A673 (cell line): Measurements from ENCODE around the gene RNF157. TPM values are rescaled to one million over a fixed set of nuclear protein-coding genes. Genes with fewer than 3 reads are reported as not detected.

ENCODE experiments used
- BruUV-seq: library from RNA; stranded (reverse); fragments of 400-500 nt; replicated peaks from 2 replicates; lab custom pipeline; 2021; lab: Mats Ljungman, UMichigan
- CTCF ChIA-PET: fragments of 300-600 bp; sonication (Branson Sonifier 250); formaldehyde crosslinking; loops from one replicate; lab custom pipeline; 2022; ENCODE audit warnings: antibody characterized with exemption; lab: Charles Lee
- POLR2A ChIA-PET: fragments of 300-600 bp; sonication (Branson Sonifier 250); formaldehyde crosslinking; loops from one replicate; lab custom pipeline; 2022; ENCODE audit warnings: antibody characterized with exemption; ENCODE audit not compliant: low non-redundant PET; lab: Charles Lee
- DNase-seq: peaks from one replicate; pipeline ENCODE4 v3.0.0-alpha.2; 2015; ENCODE audit warnings: low spot score
- H3K27ac ChIP-seq: fragments of 200-600 bp; sonication (generic); 2 replicates; pipeline ENCODE4 v1.5.1; 2016; ENCODE audit warnings: mixed run types, low read depth, mild to moderate bottlenecking, mixed read lengths, antibody characterized with exemption, low read length; ENCODE audit not compliant: poor library complexity, severe bottlenecking
- H3K27me3 ChIP-seq: fragments of 200-600 bp; sonication (generic); replicated peaks from 2 replicates; pipeline ENCODE4 v1.6.1; 2017; ENCODE audit warnings: mixed run types, low read depth, mild to moderate bottlenecking, mixed read lengths, antibody characterized with exemption, low read length; ENCODE audit not compliant: insufficient read depth, poor library complexity
- H3K36me3 ChIP-seq: fragments of 200-600 bp; sonication (generic); 2 replicates; pipeline ENCODE4 v1.6.1; 2016; ENCODE audit warnings: mixed run types, mild to moderate bottlenecking, mixed read lengths, antibody characterized with exemption, low read length; ENCODE audit not compliant: insufficient read depth, poor library complexity, severe bottlenecking
- H3K4me1 ChIP-seq: fragments of 200-600 bp; sonication (generic); 2 replicates; pipeline ENCODE4 v1.6.1; 2017; ENCODE audit warnings: mixed run types, mild to moderate bottlenecking, mixed read lengths, antibody characterized with exemption, low read length; ENCODE audit not compliant: insufficient read depth, poor library complexity, severe bottlenecking
- H3K4me3 ChIP-seq: fragments of 200-600 bp; sonication (generic); 2 replicates; pipeline ENCODE4 v1.5.1; 2016; ENCODE audit warnings: low read depth, mixed run types, mild to moderate bottlenecking, mixed read lengths, low read length; ENCODE audit not compliant: poor library complexity, severe bottlenecking
- H3K9me3 ChIP-seq: fragments of 200-600 bp; sonication (generic); 2 replicates; pipeline ENCODE4 v1.6.1; 2016; ENCODE audit warnings: mixed run types, low read depth, mild to moderate bottlenecking, mixed read lengths, antibody characterized with exemption, low read length; ENCODE audit not compliant: poor library complexity, severe bottlenecking
- EZH2 ChIP-seq: fragments of 200-600 bp; sonication (generic); IDR thresholded peaks from 2 replicates; pipeline ENCODE4 v1.6.1; 2017; ENCODE audit warnings: borderline replicate concordance, low read depth, mild to moderate bottlenecking, mixed read lengths, antibody characterized with exemption, low read length; ENCODE audit not compliant: poor library complexity, severe bottlenecking
- intact Hi-C: fragments of 100-400 bp; cut with micrococcal nuclease; formaldehyde crosslinking; loops from one replicate; pipeline ENCODE4 v1.10.0; 2022; ENCODE audit not compliant: unreplicated experiment
- total RNA-seq: library from RNA; stranded (reverse); gene quantifications from 2 replicates; pipeline ENCODE4 v1.2.3, GENCODE V29; 2021
- TF ChIP-seq, protein P1 (sequence below): fragments of 300-800, 200-600 bp; sonication (generic); conservative IDR thresholded peaks from 2 replicates; pipeline ENCODE4 v1.5.1; 2017; ENCODE audit warnings: low read depth, mild to moderate bottlenecking, antibody characterized with exemption, low read length, moderate library complexity, mixed read lengths

Gene RNF157
- total RNA-seq, 1 experiment from 2014 or later, result 0.56 TPM

DNA sequence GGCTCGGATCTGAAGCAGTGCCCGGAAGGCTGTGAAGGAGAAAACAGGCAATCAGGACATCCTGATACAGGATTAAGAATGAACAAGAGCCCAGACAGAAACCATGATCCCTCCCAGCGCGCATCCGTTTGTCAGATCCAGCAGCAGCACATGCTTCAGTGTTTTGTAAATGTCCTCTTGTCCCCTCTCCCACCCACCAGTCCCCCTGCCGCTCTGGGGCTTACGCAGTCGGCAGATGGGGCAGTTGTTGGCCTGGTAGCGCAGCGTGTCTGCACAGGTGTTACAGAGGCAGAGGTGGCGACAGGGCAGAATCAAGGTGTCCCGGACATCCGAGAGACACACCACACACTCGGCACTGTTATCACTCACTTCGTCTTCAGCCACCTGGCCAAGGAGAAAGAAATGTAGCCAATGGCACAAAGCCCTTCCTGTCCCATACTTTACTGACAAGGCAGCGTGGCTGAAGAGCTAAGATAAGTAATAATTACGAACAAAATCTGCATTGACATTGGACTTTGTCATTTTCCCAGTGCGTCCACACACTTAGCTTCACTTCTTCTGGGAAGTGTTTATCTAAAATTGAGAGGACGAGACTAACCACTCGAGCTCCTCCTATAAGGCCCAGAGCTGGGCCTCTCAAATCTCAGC, 78.5 kb downstream of the RNF157 start:
- Histone ChIP-seq H3K4me1 (no peaks in the 10 kb centered on the region), H3K4me3 (no peak overlapping the region), H3K36me3 (no peaks in the 10 kb centered on the region), H3K9me3 (no peaks in the 10 kb centered on the region), H3K27ac (no peak overlapping the region), H3K27me3 (no peaks in the 10 kb centered on the region)
- intact Hi-C loops, result no loop called here
- DNase-seq, result no peak
- TF ChIP-seq, protein P1, sequence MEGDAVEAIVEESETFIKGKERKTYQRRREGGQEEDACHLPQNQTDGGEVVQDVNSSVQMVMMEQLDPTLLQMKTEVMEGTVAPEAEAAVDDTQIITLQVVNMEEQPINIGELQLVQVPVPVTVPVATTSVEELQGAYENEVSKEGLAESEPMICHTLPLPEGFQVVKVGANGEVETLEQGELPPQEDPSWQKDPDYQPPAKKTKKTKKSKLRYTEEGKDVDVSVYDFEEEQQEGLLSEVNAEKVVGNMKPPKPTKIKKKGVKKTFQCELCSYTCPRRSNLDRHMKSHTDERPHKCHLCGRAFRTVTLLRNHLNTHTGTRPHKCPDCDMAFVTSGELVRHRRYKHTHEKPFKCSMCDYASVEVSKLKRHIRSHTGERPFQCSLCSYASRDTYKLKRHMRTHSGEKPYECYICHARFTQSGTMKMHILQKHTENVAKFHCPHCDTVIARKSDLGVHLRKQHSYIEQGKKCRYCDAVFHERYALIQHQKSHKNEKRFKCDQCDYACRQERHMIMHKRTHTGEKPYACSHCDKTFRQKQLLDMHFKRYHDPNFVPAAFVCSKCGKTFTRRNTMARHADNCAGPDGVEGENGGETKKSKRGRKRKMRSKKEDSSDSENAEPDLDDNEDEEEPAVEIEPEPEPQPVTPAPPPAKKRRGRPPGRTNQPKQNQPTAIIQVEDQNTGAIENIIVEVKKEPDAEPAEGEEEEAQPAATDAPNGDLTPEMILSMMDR, result no peak
- no peak for TF ChIP-seq EZH2
- no TSS peak for BruUV-seq
- ChIA-PET POLR2A (no interaction called here), CTCF (no interaction called here)

DNA sequence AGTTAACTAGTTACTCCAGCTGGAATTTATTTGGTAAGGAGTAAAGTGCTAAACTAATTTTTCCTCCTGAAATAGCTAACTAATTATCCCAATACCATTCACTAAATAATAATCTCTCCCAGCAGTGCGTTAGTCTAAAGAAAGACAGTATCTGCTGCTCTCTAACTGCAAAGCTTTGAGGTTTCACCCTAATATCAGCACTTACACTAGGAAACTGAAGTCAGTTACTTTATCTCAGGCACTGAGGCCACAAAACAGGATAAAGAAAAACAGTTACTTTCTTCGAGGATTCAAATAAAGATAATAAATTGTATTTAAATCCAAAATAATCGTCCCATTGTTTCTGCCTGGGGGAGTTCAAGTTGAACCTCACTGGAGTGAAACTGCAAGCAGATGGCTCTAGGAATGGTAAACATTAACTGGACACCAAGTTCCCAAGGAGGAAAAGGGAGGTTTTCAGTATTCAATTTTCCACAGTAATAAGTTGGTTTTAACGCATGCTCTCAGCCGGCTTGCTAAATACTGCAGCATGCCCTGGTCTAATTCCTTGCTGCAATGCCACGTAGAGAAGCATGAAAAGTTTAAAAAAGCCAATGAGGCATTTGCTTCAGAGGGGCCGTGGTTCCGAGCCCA, 79.3 kb downstream of the RNF157 start:
- Histone ChIP-seq H3K27me3 (no peaks in the 10 kb centered on the region), H3K9me3 (no peaks in the 10 kb centered on the region), H3K4me1 (no peaks in the 10 kb centered on the region), H3K36me3 (no peaks in the 10 kb centered on the region), H3K4me3 (no peak overlapping the region), H3K27ac (no peak overlapping the region)
- ChIA-PET CTCF (no interaction called here), POLR2A (interaction anchor here (0.7 kb wide), 1 partner anchor 24 kb away, joined by 3 read pairs; no protein-coding TSS in a partner anchor)
- no TSS peak for BruUV-seq
- intact Hi-C loops, result no loop called here
- DNase-seq, result no peak
- TF ChIP-seq, protein P1, result no peak
- no peak for TF ChIP-seq EZH2

DNA sequence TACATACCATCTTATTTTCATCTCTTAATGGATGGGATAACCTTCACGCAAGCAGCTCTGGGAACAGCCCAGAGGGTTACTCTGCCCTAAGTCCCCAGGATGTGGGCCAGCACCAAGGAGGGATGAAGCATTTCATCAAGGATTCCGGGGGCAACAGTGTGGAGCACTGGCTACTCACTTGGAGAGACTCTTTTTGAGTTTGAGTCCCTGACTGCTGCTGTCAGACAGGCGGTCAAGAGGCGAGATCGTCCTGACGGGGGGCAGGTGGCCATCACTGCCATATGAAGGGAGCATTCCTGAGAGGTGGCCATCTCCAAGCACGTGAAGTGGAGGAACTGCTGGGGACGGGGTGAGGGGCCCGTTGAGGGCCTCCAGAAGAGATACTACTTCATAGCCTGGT, 81.1 kb downstream of the RNF157 start:
- H3K4me1 ChIP-seq, result no peaks in the 10 kb centered on the region
- TF ChIP-seq, protein P1, result no peak
- no peak for TF ChIP-seq EZH2
- no TSS peak for BruUV-seq
- intact Hi-C loops, result no loop called here
- H3K27me3 ChIP-seq, result no peaks in the 10 kb centered on the region
- no peak overlapping the region for H3K4me3 ChIP-seq
- no peaks in the 10 kb centered on the region for H3K9me3 ChIP-seq
- CTCF ChIA-PET, result no interaction called here
- H3K27ac ChIP-seq, result no peak overlapping the region
- POLR2A ChIA-PET, result no interaction called here
- no peak for DNase-seq
- no peaks in the 10 kb centered on the region for H3K36me3 ChIP-seq
